DND-41 (cell line): ENCODE measurements around the gene FOXN1.

Experiments used
- EZH2 ChIP-seq: IDR thresholded peaks from 3 replicates; pipeline ENCODE4 v1.6.1; 2012; ENCODE audit warnings: borderline replicate concordance, low read depth, mild to moderate bottlenecking, moderate library complexity, low read length, inconsistent platforms; ENCODE audit not compliant: severe bottlenecking
- TF ChIP-seq, protein P1 (sequence below): IDR thresholded peaks from 2 replicates; pipeline ENCODE4 v1.5.1; 2012; ENCODE audit warnings: borderline replicate concordance, low read length, moderate library complexity, mild to moderate bottlenecking; ENCODE audit not compliant: poor library complexity, severe bottlenecking; ENCODE audit errors: extremely low read depth

GRCh38 chr17:28533091-28533807, 27.1 kb downstream of the FOXN1 start:
- TF ChIP-seq, protein P1, sequence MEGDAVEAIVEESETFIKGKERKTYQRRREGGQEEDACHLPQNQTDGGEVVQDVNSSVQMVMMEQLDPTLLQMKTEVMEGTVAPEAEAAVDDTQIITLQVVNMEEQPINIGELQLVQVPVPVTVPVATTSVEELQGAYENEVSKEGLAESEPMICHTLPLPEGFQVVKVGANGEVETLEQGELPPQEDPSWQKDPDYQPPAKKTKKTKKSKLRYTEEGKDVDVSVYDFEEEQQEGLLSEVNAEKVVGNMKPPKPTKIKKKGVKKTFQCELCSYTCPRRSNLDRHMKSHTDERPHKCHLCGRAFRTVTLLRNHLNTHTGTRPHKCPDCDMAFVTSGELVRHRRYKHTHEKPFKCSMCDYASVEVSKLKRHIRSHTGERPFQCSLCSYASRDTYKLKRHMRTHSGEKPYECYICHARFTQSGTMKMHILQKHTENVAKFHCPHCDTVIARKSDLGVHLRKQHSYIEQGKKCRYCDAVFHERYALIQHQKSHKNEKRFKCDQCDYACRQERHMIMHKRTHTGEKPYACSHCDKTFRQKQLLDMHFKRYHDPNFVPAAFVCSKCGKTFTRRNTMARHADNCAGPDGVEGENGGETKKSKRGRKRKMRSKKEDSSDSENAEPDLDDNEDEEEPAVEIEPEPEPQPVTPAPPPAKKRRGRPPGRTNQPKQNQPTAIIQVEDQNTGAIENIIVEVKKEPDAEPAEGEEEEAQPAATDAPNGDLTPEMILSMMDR = no peak
- TF ChIP-seq EZH2 = no peak
